HG03342 (cell line): ENCODE data around the gene PSRC1.

Experiments
- ATAC-seq: cut with Tn5 transposase; IDR thresholded peaks from one replicate; pipeline ENCODE4 v1.9.1; 2021; ENCODE audit warnings: mild to moderate bottlenecking, moderate library complexity; ENCODE audit not compliant: unreplicated experiment

The PSRC1 gene

GRCh38 chr1:109261006-109261405 is 21.9 kb downstream of the PSRC1 start:
- no peak for ATAC-seq

DNA sequence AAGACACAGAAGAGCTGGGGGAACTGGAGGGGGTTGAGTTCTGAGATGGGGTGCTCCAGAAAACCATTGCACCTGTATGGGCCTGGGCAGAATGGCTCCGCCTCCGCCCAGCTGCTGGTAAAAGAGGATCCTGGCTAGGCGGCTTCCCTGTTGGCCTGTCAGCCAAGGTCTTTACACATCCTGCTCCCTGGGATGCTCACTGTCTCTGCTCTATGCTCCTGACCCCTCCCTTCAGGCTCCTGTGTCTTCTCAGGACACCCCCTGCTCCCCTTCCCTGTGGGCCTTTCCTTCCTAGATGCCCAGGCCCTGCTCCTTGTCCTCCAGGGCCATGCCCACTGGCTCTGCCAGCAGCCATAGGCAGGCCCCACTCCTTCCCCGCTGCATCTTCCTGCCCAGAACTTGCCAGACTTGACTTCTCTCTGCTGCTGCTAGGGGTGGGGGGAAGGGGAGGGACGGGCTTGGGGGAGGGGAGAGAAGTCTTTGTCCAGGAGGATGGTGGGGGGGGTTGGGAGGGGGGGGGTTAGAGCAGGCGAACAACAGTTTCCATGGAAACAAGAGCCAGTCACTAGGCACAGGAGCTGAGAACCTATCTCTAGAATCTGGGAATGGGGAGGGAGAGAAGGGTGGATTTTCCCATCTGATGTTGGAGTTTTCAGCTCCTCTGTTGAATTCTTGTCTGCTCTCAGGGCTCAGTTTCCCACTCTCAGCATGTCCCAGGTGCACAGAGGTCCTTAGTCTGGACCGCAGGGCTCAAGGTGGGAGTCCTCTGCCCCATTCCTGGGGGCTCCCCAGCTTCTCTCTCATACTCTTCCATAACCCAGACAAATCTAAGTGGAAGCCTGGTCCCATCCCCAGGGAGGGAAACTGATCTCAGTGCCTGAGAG is 23.0 kb downstream of the PSRC1 start:
- ATAC-seq: no peak

DNA sequence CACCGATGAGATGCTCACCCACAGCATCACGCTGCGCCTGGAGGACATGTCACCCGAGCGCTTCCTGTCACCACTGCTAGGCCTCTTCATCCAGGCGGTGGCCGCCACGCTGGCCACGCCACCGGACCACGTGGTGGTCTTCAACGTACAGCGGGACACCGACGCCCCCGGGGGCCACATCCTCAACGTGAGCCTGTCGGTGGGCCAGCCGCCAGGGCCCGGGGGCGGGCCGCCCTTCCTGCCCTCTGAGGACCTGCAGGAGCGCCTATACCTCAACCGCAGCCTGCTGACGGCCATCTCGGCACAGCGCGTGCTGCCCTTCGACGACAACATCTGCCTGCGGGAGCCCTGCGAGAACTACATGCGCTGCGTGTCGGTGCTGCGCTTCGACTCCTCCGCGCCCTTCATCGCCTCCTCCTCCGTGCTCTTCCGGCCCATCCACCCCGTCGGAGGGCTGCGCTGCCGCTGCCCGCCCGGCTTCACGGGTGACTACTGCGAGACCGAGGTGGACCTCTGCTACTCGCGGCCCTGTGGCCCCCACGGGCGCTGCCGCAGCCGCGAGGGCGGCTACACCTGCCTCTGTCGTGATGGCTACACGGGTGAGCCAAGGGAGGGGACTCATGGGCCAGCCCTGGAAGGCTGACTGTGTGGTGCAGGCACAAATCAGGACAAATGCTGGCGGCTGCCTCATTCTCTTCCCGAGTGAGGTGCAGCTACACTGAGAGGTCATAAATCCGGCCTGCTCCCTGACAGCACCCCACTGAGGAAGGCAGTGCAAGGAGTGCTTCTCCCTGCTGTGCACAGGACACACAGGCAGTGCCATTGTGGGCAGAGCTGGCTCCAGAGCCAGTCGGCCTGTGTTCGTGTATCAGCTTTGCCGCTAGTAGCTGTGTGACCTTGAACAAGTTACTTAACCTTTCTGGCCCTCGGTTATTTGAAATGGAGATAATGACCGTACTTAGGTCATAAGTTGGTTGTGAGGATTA is 24.2 kb downstream of the PSRC1 start:
- ATAC-seq: no peak

DNA sequence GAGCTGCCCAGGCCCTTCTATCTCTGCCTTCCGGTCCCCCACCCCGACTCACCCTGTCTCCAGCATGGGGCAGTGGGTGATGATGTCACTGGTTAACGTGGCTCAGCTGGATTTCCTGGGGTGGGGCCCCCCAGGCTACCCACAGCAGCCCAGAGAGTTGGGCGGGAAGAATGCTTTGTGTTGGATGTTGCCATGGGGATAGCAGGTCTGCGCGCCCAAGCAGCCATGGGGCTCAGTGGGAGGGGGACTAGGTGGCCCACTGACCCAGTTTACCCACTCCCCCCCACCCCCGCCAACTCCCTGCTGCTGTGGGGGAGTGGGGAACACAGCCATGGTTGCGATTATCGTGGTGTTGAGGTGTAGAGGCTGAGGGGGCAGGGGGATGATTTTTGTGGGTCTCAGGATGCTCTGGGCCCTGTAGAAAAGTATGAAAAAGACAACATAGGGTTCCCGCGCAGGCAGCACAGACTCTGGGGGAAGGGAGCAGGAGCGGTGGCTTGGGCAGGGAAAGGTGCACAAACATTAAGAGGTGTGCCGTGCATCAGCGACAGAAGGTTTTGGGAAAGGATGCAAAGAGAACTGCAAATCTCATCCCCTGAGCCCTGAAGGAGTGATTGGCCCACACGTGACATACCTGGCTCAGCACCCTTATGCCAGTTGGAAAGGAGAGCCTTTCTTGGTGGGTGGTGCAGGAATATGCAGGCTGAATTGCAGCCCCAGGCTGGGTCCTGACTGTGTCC is 25.1 kb downstream of the PSRC1 start:
- no peak for ATAC-seq

DNA sequence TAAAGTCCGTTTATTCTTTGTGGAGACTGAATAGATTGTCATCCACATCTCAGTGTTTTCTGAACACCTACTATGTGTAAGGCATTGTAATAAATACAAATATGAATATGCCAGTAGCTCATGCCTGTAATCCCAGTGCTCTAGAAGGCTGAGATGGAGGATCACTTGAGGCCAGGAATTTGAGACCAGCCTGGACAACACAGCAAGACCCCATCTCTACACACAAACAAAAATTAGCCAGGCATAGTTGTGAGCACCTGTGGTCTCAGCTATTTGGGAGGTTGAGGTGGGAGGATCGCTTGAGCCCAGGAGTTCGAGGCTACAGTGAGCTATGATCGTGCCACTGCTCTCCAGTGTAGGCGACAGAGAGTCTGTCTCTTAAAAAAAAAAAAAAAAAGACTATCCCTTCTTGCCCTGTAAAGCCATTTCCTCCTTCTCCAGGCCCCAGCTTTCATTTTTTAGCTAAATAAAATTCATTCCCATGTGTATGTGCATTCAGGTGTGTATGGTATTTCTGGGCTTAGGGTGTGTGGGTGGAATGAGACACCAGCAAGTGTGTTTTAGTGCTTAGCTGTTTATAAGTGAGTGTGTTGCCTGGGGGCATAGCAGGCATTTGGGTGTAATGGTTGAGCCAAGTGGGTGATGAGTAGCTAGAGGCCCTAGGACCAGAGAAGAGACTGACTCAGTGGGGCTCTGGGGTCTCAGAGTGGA is 25.8 kb downstream of the PSRC1 start:
- ATAC-seq: no peak

DNA sequence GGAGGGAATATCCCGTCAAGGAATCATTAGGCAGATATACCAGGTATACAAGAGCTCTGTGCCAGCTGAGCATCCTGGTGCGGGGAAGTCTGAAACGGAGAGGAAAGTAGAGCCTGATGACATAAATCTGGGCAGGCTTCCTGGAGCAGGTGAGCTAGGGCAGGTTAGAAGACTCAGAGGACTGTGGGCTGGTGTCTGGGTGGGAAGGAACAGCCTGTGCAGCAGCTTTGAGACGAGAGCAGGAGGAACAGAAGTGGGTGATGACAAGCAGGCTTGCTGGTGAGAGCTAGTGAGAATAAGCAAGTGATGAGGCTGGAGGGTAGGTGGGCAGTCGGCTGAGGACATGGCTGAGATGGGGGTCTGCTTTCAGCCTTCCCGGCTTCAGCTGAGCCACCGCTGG is 26.9 kb downstream of the PSRC1 start:
- ATAC-seq: no peak

GRCh38 chr1:109255678-109256077 is 27.3 kb downstream of the PSRC1 start:
- ATAC-seq: no peak

DNA sequence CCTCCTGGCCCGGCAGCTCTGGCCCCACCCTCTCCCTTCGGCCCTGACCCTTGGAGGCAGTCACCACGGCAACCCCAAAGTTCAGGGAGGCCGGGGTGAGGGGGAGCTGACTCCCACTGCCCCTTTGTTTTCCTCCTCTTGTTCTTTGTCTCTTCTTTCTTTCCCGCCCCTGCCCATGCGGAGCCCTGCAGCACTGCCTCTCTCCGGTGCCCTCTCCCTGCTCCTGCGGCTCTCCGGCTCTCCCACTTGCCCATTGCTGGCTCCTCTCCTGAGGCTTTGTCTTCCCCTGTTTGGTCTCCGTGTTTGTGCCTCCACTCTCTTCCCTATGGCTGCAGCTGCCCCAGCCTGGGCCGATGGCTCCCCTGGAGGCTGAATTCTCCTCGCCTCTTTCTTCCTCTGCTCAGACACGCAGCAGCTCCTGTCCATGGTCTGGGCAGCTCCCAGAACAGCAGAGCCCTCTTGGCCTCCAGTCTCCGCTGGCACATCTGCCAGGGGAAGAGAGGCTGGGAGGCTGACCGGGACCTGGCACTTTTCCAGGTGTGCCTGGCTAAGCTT is 27.8 kb downstream of the PSRC1 start:
- no peak for ATAC-seq

GRCh38 chr1:109254621-109255096 is 28.3 kb downstream of the PSRC1 start:
- ATAC-seq: no peak

DNA sequence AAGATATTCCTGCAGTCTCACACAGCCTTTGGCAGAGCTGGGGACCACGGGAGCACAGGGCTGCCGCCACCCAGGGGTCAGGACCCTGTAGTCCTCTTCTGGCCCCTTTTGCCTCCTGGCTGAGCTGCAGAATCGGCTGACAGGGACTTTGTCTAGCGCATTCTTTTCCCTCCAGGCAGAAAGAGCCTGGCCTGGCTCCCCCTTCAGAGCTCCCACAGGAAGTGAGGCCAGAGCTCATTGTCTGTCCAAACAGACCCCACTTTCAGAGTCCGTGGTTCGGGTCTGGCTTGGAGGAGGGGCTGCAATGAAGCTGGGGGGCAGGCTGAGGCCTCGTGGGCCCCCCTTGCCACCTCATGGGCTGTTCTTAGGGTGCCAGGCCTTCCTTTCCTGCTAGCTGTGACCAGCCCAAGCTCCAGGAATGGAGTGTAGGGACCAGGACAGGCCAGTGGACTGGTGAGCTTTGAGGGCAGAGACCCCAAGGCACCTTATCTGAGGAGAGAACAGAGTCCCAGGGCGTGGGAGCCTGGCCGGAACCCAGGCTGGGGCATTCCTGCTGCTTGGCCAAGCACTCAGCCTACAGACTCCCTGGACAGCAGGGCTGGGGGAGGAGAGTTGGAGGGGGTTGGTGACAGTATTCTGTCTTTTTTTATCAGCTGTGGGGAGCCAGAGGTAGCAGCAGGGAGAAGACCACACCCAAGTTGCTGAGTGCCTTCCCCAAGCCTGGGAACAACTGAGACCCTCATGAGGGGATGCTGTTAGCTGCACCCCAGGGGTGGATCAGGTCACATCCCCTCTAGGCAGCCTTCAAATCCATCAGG is 28.9 kb downstream of the PSRC1 start:
- no peak for ATAC-seq

DNA sequence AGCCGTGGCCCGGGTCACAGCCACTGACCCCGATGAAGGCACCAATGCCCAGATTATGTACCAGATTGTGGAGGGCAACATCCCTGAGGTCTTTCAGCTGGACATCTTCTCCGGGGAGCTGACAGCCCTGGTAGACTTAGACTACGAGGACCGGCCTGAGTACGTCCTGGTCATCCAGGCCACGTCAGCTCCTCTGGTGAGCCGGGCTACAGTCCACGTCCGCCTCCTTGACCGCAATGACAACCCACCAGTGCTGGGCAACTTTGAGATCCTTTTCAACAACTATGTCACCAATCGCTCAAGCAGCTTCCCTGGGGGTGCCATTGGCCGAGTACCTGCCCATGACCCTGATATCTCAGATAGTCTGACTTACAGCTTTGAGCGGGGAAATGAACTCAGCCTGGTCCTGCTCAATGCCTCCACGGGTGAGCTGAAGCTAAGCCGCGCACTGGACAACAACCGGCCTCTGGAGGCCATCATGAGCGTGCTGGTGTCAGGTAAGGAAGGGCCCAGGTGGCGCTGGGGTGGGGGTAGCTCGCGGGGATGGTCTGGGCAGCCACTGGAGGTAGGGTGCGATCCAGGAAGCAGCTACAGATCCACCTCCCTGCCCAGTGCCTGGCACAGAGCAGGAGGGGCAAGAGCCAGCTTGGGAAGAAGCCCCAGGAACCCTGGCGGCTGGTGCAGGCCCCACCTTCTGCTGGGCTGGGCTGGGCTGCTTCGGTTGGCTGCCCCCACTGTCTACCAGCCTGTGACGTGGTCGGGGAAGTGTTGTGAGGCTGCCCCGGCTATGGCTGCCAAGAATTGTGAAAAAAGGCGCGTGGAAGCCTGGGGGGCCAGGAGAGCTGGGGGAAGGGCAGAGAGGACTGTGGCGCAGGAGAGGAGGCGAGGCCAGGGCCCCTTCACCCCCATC is 29.8 kb downstream of the PSRC1 start:
- ATAC-seq: no peak

DNA sequence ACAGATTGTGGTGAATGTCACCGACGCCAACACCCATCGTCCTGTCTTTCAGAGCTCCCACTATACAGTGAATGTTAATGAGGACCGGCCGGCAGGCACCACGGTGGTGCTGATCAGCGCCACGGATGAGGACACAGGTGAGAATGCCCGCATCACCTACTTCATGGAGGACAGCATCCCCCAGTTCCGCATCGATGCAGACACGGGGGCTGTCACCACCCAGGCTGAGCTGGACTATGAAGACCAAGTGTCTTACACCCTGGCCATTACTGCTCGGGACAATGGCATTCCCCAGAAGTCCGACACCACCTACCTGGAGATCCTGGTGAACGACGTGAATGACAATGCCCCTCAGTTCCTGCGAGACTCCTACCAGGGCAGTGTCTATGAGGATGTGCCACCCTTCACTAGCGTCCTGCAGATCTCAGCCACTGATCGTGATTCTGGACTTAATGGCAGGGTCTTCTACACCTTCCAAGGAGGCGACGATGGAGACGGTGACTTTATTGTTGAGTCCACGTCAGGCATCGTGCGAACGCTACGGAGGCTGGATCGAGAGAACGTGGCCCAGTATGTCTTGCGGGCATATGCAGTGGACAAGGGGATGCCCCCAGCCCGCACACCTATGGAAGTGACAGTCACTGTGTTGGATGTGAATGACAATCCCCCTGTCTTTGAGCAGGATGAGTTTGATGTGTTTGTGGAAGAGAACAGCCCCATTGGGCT is 30.6 kb downstream of the PSRC1 start:
- no peak for ATAC-seq

DNA sequence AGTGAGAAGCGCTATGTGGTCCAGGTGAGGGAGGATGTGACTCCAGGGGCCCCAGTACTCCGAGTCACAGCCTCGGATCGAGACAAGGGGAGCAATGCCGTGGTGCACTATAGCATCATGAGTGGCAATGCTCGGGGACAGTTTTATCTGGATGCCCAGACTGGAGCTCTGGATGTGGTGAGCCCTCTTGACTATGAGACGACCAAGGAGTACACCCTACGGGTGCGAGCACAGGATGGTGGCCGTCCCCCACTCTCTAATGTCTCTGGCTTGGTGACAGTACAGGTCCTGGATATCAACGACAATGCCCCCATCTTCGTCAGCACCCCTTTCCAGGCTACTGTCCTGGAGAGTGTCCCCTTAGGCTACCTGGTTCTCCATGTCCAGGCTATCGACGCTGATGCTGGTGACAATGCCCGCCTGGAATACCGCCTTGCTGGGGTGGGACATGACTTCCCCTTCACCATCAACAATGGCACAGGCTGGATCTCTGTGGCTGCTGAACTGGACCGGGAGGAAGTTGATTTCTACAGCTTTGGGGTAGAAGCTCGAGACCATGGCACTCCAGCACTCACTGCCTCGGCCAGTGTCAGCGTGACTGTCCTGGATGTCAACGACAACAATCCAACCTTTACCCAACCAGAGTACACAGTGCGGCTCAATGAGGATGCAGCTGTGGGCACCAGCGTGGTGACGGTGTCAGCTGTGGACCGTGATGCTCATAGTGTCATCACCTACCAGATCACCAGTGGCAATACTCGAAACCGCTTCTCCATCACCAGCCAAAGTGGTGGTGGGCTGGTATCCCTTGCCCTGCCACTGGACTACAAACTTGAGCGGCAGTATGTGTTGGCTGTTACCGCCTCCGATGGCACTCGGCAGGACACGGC is 31.4 kb downstream of the PSRC1 start:
- no peak for ATAC-seq

DNA sequence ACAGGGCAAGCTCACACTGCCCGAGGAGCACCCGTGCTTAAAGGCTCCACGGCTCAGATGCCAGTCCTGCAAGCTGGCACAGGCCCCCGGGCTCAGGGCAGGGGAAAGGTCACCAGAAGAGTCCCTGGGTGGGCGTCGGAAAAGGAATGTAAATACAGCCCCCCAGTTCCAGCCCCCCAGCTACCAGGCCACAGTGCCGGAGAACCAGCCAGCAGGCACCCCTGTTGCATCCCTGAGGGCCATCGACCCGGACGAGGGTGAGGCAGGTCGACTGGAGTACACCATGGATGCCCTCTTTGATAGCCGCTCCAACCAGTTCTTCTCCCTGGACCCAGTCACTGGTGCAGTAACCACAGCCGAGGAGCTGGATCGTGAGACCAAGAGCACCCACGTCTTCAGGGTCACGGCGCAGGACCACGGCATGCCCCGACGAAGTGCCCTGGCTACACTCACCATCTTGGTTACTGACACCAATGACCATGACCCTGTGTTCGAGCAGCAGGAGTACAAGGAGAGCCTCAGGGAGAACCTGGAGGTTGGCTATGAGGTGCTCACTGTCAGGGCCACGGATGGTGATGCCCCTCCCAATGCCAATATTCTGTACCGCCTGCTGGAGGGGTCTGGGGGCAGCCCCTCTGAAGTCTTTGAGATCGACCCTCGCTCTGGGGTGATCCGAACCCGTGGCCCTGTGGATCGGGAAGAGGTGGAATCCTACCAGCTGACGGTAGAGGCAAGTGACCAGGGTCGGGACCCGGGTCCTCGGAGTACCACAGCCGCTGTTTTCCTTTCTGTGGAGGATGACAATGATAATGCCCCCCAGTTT is 32.3 kb downstream of the PSRC1 start:
- no peak for ATAC-seq

- ATAC-seq: peak; percentile 14
Observed at GRCh38 chr1:109249654-109250401, 33.1 kb downstream of the PSRC1 start.
